GM18873 (cell line): ENCODE data around the gene EPHB6.

Experiments used
- ATAC-seq: cut with Tn5 transposase; IDR thresholded peaks from one replicate; pipeline ENCODE4 v1.9.1; 2021; ENCODE audit warnings: mild to moderate bottlenecking, moderate library complexity, moderate number of reproducible peaks; ENCODE audit not compliant: unreplicated experiment, low FRiP score

The EPHB6 gene

GRCh38 chr7:142863891-142864685 lies 9.2 kb downstream of the EPHB6 start:
- ATAC-seq: no peak

GRCh38 chr7:142864980-142865747 lies 10.3 kb downstream of the EPHB6 start:
- no peak for ATAC-seq

- no peak for ATAC-seq
These were observed 10.9 kb downstream of the EPHB6 start for GRCh38 chr7:142865766-142866165.

GRCh38 chr7:142866361-142867096 lies 11.7 kb downstream of the EPHB6 start:
- ATAC-seq: no peak

DNA sequence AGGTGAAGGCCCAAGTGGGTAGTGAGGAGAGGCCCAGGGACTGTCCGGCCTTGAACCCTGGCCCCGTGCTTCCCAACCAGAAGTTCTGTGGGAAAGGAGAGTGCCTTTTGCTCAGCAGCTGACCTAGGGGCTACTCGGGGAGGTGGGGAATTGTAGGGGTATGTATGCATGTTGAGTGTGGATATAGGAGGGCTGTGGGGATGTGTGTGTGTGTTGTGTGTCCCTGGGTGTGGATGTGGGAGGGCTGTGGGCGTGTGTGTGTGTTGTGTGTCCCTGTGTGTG lies 12.2 kb downstream of the EPHB6 start:
- no peak for ATAC-seq

- no peak for ATAC-seq
These were observed 12.7 kb downstream of the EPHB6 start for GRCh38 chr7:142867398-142868187.

- ATAC-seq: no peak
These were observed 13.5 kb downstream of the EPHB6 start for GRCh38 chr7:142868188-142868985.

DNA sequence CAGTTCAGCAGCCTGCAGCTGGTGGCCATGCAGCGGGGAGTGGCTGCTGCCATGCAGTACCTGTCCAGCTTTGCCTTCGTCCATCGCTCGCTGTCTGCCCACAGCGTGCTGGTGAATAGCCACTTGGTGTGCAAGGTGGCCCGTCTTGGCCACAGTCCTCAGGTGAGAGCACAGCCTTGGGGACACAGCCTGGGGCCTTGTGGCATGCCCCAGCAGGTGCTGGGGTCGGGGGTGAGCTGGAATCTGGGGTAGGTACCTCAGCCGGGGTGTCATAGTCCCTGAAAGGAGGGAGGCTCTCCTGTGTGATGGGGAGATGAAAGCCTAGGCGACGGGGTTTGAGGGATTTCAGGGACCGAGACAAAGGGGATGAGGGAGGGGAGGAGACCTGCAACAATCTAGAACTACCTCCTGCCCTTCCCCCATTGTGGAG lies 14.1 kb downstream of the EPHB6 start:
- ATAC-seq: no peak

DNA sequence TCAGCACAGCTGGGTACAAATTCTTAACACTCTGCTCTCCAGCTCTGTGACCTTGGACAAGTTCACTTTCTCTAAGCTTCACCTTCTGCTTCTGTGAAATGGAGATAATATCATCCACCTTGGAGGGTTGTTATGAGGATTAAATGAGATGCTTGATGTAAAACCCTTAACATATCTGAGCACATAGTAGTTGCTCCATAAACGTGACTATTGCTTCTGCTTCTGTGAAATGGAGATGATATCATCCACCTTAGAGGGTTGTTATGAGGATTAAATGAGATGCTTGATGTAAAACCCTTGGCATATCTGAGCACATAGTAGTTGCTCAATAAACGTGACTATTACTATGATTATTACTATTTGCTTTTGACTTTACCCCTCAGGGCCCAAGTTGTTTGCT lies 14.6 kb downstream of the EPHB6 start:
- ATAC-seq: no peak

GRCh38 chr7:142870147-142870559 lies 15.3 kb downstream of the EPHB6 start:
- no peak for ATAC-seq

- ATAC-seq: no peak
These were observed 15.8 kb downstream of the EPHB6 start for GRCh38 chr7:142870566-142871259.

- ATAC-seq: no peak
These were observed 16.6 kb downstream of the EPHB6 start for GRCh38 chr7:142871260-142872105.

GRCh38 chr7:142872106-142872675 lies 17.3 kb downstream of the EPHB6 start:
- no peak for ATAC-seq

DNA sequence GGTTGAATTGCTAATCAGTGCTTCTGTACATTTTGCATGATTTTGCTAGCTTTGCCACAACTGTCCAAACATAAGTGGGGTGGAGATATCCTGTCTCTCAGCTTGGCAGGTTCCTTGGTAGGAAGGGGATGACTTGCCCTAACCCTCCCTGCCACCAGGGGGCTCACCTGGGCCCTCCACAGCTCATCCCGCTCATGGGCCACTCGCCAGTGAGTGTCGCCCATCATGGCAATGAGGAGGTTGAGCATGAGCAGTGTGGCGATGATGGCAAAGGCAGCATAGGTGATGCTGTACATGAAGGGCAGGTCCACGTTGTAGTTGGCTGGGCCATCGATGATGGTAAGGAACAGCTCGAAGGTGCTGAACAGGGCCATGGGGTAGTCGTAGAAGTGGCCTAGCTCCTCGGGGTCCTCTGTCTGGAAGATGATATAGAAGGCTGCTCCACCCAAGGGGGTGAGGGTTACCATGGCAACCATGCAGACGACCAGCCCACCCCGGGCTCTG lies 18.5 kb downstream of the EPHB6 start:
- no peak for ATAC-seq

DNA sequence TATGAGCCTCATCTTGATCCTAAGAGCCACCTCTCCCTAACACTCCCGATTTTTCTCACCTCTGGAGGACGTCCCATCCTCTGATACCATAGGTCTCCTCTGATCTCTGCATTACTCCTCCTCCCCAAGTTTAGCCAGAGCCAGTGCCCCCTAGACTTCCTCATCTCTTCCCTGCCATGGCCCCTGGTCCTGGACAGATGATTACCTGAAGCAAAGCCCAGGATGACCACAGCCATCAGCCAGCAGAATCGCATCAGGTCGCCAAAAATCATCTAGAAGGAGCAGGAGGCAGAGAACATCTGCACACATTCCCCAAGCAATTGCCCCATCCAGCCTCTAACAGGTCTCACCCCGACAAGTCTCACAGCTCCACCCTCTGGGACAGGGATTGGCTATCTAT lies 19.0 kb downstream of the EPHB6 start:
- no peak for ATAC-seq

DNA sequence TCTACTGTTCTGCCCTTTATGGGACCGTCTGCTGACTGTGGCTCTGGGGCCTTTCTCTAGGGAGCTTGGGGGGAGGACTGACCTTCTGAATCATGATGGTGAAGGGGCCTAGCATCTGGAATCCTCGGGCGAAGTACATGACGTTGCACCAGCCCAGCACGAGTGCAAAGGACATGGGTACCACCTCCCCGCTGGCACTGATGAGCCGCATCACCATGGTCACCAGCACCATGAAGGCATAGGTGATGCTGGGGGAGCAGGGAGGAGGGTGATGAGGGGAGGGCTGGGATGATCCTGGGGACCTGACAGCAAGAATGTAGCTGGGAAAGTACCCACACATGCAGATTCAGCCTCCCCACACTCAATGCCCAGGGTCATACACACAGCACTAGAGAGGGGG lies 19.5 kb downstream of the EPHB6 start:
- no peak for ATAC-seq

DNA sequence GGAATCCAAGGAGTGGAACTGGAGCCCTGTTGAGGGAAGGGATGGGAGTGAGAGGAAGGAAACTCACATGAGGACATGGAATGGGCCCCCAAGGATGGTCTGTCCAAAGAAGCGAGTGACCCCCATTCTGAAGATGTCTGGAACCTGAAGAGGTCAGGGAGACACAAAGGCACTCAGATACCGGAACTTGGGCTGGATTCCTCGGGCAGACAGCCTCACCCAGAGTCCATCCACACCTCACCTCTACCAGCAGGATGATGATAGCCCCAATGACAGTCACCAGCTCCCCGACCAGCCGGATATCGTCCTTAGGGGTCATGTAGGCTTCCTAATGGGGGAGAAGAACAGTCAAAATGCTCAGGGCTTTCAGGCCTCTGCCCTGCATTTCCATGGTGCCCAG lies 20.0 kb downstream of the EPHB6 start:
- no peak for ATAC-seq

DNA sequence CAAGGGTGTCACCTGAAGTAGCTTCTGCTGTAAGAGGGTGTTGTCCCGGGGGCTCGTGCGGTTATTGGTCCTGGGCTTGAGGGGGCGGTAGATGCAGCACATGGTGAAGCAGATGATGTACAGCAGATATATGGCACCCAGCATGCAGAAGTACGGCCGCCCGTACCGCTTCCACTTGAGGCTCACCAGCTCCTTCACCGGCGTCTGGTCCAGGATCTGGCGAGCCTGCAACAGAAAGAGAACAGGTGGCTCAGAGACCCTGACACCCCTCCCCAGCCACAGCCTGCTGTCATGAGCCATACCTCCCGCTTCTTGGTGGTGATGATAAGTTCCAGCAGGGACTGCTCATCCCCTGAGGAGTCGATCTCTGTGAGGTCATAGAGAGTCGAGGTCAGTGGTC lies 20.6 kb downstream of the EPHB6 start:
- no peak for ATAC-seq
